AG10803 (cell line): Measurements from ENCODE around the gene SLC38A1.

Experiments
- DNase-seq: peaks from one replicate; pipeline ENCODE4 v3.0.0; 2010; ENCODE audit warnings: low read depth
- H3K4me3 ChIP-seq: 2 replicates; pipeline ENCODE4 v1.5.1; 2011; ENCODE audit warnings: mild to moderate bottlenecking, low read length, control low read depth
- TF ChIP-seq, protein P1 (sequence below): conservative IDR thresholded peaks from 2 replicates; pipeline ENCODE4 v1.5.1; 2011; ENCODE audit warnings: mild to moderate bottlenecking, low read length, control low read depth, inconsistent platforms

The SLC38A1 gene

GRCh38 chr12:46268583-46269428 lies at the start of gene SLC38A1:
Gene SLC38A1 (minus strand): TSS chr12:46269043. CDS start chr12:46239800, 29,243 bp downstream.
- TF ChIP-seq, protein P1, sequence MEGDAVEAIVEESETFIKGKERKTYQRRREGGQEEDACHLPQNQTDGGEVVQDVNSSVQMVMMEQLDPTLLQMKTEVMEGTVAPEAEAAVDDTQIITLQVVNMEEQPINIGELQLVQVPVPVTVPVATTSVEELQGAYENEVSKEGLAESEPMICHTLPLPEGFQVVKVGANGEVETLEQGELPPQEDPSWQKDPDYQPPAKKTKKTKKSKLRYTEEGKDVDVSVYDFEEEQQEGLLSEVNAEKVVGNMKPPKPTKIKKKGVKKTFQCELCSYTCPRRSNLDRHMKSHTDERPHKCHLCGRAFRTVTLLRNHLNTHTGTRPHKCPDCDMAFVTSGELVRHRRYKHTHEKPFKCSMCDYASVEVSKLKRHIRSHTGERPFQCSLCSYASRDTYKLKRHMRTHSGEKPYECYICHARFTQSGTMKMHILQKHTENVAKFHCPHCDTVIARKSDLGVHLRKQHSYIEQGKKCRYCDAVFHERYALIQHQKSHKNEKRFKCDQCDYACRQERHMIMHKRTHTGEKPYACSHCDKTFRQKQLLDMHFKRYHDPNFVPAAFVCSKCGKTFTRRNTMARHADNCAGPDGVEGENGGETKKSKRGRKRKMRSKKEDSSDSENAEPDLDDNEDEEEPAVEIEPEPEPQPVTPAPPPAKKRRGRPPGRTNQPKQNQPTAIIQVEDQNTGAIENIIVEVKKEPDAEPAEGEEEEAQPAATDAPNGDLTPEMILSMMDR: no peak
- peak; percentile 87 for DNase-seq
- peak within 1 kb of the TSS; percentile 94 for H3K4me3 ChIP-seq

DNA sequence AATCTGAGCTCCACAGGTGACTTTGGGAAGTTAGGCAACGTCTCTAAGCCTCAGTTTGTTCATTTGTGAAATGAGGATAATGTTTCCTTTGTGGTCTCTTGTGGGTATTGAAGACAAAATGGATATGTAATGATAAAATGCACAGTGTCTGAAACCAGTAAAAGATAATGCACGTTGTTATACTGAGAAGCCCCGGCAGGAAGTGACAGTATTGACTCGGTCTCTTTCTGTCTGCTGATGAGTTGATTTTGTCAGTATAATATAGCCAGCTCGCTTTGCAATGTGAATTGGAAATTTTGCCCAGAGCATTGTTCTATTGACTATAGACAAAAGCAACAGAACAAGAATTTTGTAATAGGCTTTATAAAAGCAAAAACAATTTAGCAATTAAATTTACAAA lies 49.2 kb upstream of the SLC38A1 start:
- TF ChIP-seq, protein P1: no peak
- no peak for DNase-seq
- no peak overlapping the region for H3K4me3 ChIP-seq

DNA sequence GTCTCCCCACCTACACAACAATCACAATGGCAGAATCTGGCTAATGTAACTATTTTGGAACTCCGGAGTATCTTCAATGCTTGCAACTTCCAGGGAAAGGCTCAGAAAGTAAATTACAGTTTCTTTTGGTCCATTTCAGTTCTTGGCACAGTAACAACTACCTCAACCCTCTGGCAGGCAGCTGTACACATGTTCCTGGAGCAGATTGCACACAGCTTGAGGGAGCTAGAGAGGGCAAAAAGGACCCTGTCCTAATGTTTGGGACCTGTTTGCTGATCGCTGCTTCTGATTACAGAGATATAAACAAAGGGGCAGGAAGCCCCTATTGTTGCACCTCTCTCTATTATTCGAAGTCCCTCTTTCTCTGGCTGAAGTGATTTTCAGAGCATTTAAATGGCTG lies 35.2 kb upstream of the SLC38A1 start:
- peak; percentile 41 for DNase-seq
- TF ChIP-seq, protein P1: peak; percentile 10; the same call in 1 of the 2 replicates
- H3K4me3 ChIP-seq: no peak overlapping the region

DNA sequence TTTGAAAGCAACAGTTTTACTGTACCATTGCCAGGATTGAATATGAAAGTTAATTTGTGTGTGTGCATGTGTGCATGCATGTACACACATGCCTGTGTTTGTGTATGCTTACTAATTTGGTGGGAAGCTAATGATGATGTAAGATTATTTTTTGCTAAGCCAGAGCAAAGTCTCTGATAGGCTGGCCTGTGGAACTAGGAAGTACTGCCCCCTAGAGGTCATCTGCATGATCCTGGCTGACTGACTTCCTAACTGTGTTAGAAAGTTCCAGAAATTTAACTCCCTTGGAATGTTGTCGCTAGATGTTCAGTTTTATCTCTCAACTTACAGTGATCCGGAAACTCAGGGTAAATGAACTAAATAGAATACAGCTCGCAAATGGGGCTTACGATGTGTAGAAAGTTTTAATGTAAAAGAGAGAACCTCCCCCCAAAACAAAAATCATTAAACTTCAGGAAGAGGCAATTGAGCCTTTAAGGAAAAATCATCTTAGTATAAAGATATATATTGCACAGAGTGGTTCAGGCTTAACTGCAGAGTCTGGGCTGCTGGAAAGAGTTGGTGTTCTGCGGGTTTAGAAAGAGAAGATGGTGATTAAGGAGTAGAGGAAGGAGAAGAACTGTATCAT lies 34.3 kb upstream of the SLC38A1 start:
- TF ChIP-seq, protein P1: peak; percentile 51
- H3K4me3 ChIP-seq: no peak overlapping the region
- peak; percentile 22 for DNase-seq

DNA sequence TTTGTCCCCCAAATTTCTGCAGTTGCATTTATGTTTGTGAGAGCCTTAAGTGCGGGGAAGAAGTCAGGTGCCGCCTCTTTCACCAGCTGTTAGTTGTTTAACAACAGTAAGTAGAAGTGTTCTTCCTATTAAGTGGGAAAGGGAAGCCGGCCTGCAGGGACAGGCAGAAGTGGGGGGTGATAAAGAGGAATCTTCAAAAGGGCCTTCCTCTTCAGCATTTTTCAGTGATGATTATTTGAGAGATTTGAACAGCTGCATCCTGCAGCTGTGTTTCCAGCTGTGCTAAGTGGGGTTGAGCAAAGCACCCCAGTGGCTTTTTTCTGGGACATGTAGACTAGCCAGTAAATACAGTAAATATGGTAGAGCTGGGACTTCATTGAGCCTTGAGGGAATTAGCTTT lies 32.1 kb upstream of the SLC38A1 start:
- H3K4me3 ChIP-seq: no peak overlapping the region
- TF ChIP-seq, protein P1: no peak
- peak; percentile 24 for DNase-seq

DNA sequence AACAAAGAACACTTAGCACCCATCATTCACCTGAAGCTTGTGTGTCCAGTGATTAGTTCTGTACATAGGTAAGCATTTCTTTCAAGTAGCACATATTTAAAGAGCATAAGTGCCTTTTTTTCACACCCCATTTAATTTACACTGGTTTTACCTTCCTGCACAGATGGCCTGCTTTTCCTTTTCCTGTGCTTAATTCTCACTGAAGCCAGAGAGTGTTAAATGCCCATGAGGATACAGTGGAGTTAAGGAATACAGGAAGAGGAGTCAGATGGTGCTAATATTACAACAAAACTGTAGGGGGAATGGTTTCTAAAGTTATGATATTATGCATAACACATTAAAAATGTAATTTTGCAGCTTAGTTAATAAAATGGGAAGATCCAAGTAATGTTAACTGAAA lies 31.0 kb upstream of the SLC38A1 start:
- DNase-seq: no peak
- no peak overlapping the region for H3K4me3 ChIP-seq
- TF ChIP-seq, protein P1: no peak

- H3K4me3 ChIP-seq: no peak overlapping the region
- no peak for DNase-seq
- TF ChIP-seq, protein P1: no peak
Observed at GRCh38 chr12:46298261-46298660, 29.4 kb upstream of the SLC38A1 start.
